Endothelial cell of umbilical vein (primary cell): ENCODE measurements around the gene INPP5A. TPM values are rescaled to one million over a fixed set of nuclear protein-coding genes. Genes with fewer than 3 reads are reported as not detected.

Experiments used
- BruUV-seq: library from RNA; stranded (reverse); fragments of 400-500 nt; replicated peaks from 2 replicates; lab custom pipeline; 2021; lab: Mats Ljungman, UMichigan
- CTCF ChIA-PET: fragments of 300-600, 350-600 bp; sonication (Branson Sonifier 250); formaldehyde crosslinking; loops from one replicate; lab custom pipeline; 2021; ENCODE audit warnings: antibody characterized with exemption, inconsistent platforms; lab: Charles Lee
- POLR2A ChIA-PET: fragments of 300-600, 350-600 bp; sonication (Branson Sonifier 250); formaldehyde crosslinking; loops from one replicate; lab custom pipeline; 2021; ENCODE audit warnings: antibody characterized with exemption, inconsistent platforms; lab: Charles Lee
- DNase-seq: peaks from one replicate; pipeline ENCODE4 v3.0.0-alpha.2; 2011; ENCODE audit warnings: low read depth, low spot score
- FAIRE-seq: peaks from 2 replicates; lab custom pipeline; 2011; peaks lifted over from hg19 to GRCh38; lab: Jason Lieb, UNC
- H2AFZ ChIP-seq: 2 replicates; pipeline ENCODE4 v1.6.0; 2012; ENCODE audit warnings: low read depth, low read length, control low read depth, inconsistent platforms
- H3K27ac ChIP-seq: 2 replicates; pipeline ENCODE4 v1.5.1; 2011; ENCODE audit warnings: low read depth, mild to moderate bottlenecking, control low read depth, low read length, moderate library complexity; ENCODE audit not compliant: insufficient read depth
- H3K27me3 ChIP-seq, 2 experiments: 2 replicates each; pipeline versions ENCODE4 v1.6.0 to v1.6.1; 2011; ENCODE audit warnings: low read length in 2 of 2, mixed read lengths in 1 of 2; ENCODE audit not compliant: control insufficient read depth in 2 of 2, insufficient read depth in 2 of 2
- H3K36me3 ChIP-seq, 2 experiments: 2 replicates in 1 of 2; 3 replicates in 1 of 2; pipeline ENCODE4 v1.5.1; 2011; ENCODE audit warnings: low read length in 2 of 2, mild to moderate bottlenecking in 1 of 2, moderate library complexity in 1 of 2; ENCODE audit not compliant: control insufficient read depth in 2 of 2, insufficient read depth in 2 of 2; ENCODE audit errors: extremely low read depth in 1 of 2
- H3K4me1 ChIP-seq: 3 replicates; pipeline ENCODE4 v1.5.1; 2011; ENCODE audit warnings: mild to moderate bottlenecking, low read length; ENCODE audit not compliant: control insufficient read depth, insufficient read depth; ENCODE audit errors: extremely low read depth
- H3K4me2 ChIP-seq: 2 replicates; pipeline ENCODE4 v1.6.1; 2011; ENCODE audit warnings: low read length, control low read depth, mixed read lengths; ENCODE audit not compliant: insufficient read depth
- H3K4me3 ChIP-seq, 3 experiments: fragments of 200-600 bp in 1 of 3; sonication (generic), shearing (Covaris generic) in 1 of 3; replicated peaks in 1 of 3; 2 replicates each; pipeline ENCODE4 v1.5.1; 2011 to 2016; ENCODE audit warnings: control low read depth in 3 of 3, low read length in 3 of 3, mild to moderate bottlenecking in 2 of 3, inconsistent platforms in 1 of 3, low read depth in 1 of 3, moderate library complexity in 1 of 3; ENCODE audit not compliant: insufficient read depth in 1 of 3
- H3K79me2 ChIP-seq: 2 replicates; pipeline ENCODE4 v1.6.0; 2012; ENCODE audit warnings: low read length, inconsistent platforms; ENCODE audit not compliant: control insufficient read depth, insufficient read depth
- H3K9ac ChIP-seq: replicated peaks from 2 replicates; pipeline ENCODE3; 2011; ENCODE audit warnings: low read length, control low read depth; ENCODE audit not compliant: insufficient read depth; ENCODE audit errors: extremely low read depth
- H3K9me1 ChIP-seq: replicated peaks from 3 replicates; pipeline ENCODE4 v1.6.0; 2011; ENCODE audit warnings: mild to moderate bottlenecking, low read length; ENCODE audit not compliant: control insufficient read depth, insufficient read depth; ENCODE audit errors: extremely low read depth
- H3K9me3 ChIP-seq: replicated peaks from 2 replicates; pipeline ENCODE4 v1.5.1; 2012; ENCODE audit warnings: low read length, inconsistent platforms; ENCODE audit not compliant: control insufficient read depth, insufficient read depth
- H4K20me1 ChIP-seq: replicated peaks from 2 replicates; pipeline ENCODE3; 2011; ENCODE audit warnings: mild to moderate bottlenecking, low read length; ENCODE audit not compliant: control insufficient read depth, insufficient read depth; ENCODE audit errors: extremely low read depth
- CTCF ChIP-seq, 2 donors: IDR thresholded peaks; 1 replicate in 1 of 2; 2 replicates in 1 of 2; pipeline ENCODE4 v1.5.1; 2011; ENCODE audit warnings: low read length in 2 of 2, mild to moderate bottlenecking in 2 of 2, moderate library complexity in 2 of 2, control low read depth in 1 of 2, inconsistent platforms in 1 of 2, low read depth in 1 of 2; ENCODE audit not compliant: insufficient read depth in 1 of 2; ENCODE audit errors: extremely low read depth in 1 of 2
- EZH2 ChIP-seq: IDR thresholded peaks from 2 replicates; pipeline ENCODE4 v1.6.1; 2012; ENCODE audit warnings: borderline replicate concordance, low read depth, mild to moderate bottlenecking, moderate library complexity, low read length, inconsistent platforms; ENCODE audit not compliant: severe bottlenecking
- FOS ChIP-seq: IDR thresholded peaks from 2 replicates; pipeline ENCODE4 v1.6.1; 2011; ENCODE audit warnings: mild to moderate bottlenecking, low read length, moderate library complexity, borderline replicate concordance; ENCODE audit not compliant: insufficient read depth
- GATA2 ChIP-seq: IDR thresholded peaks from 2 replicates; pipeline ENCODE4 v1.7.0; 2011; ENCODE audit warnings: low read depth, mild to moderate bottlenecking, moderate library complexity, mixed read lengths, low read length; ENCODE audit not compliant: insufficient read length, insufficient read depth
- MYC ChIP-seq: IDR thresholded peaks from one replicate; pipeline ENCODE4 v1.6.1; 2011; ENCODE audit warnings: mild to moderate bottlenecking, low read depth, low read length
- POLR2A ChIP-seq: IDR thresholded peaks from 2 replicates; pipeline ENCODE4 v1.6.1; 2012; ENCODE audit warnings: low read depth, mild to moderate bottlenecking, control low read depth, low read length
- POLR2AphosphoS5 ChIP-seq: IDR thresholded peaks from 2 replicates; pipeline ENCODE4 v1.6.1; 2012; ENCODE audit warnings: low read depth, mild to moderate bottlenecking, control low read depth, low read length, moderate library complexity; ENCODE audit not compliant: insufficient read depth
- dilution Hi-C: fragments of 300-500 bp; cut with MboI; formaldehyde crosslinking; loops from one replicate; pipeline ENCODE4 v1.15.0; 2019; ENCODE audit warnings: low sequenced_read_pairs; ENCODE audit not compliant: extremely low pct_ligation_motif_present
- intact Hi-C: fragments of 100-400 bp; cut with micrococcal nuclease; formaldehyde crosslinking; loops from one replicate; pipeline ENCODE4 v1.10.0; 2022
- polyA plus RNA-seq, 4 experiments: library from polyadenylated mRNA; depleted of rRNA in 3 of 4; stranded (reverse) in 3 of 4; unstranded in 1 of 4; fragments of >200 nt; gene quantifications; 2 replicates each; pipeline versions ENCODE4 v1.2.1 to v1.2.3, GENCODE V29; 2011 to 2012; ENCODE audit warnings: missing spikeins in 1 of 4
- total RNA-seq: library from RNA; stranded (reverse); gene quantifications from 2 replicates; pipeline ENCODE4 v1.2.3, GENCODE V29; 2021
- TF ChIP-seq, protein P1 (sequence below): IDR thresholded peaks from 2 replicates; pipeline ENCODE4 v1.6.1; 2011; ENCODE audit not compliant: insufficient read depth, insufficient read length

Gene INPP5A
- total and polyA plus RNA-seq, 2 donors (not counting 3 experiments of a cell fraction or from before 2014, with no cell fraction given): 22.9 to 33.2 TPM

GRCh38 chr10:132545659-132546367, 8.2 kb downstream of the INPP5A start:
- Histone ChIP-seq H4K20me1 (no peaks in the 10 kb centered on the region), H3K9ac (no peak overlapping the region), H3K9me3 (no peaks in the 10 kb centered on the region), H3K27me3 (no peaks in the 10 kb centered on the region), H2AFZ (no peak overlapping the region), H3K4me3 (no peak overlapping the region), H3K4me2 (no peak overlapping the region), H3K36me3 (no peaks in the 10 kb centered on the region), H3K4me1 (no peaks in the 10 kb centered on the region), H3K79me2 (peaks cover 19% of the 10 kb centered on the region), H3K9me1 (no peaks in the 10 kb centered on the region), H3K27ac (no peak overlapping the region)
- BruUV-seq: no TSS peak
- dilution Hi-C loops (no loop called here), intact Hi-C loops (no loop called here)
- POLR2A ChIA-PET: no interaction called here
- TF ChIP-seq CTCF (IDR thresholded peaks at IDR 0.05; ENCODE audit: extremely low read depth in 1 of 2, insufficient read depth in 1 of 2, low read depth in 1 of 2, low read length in 2 of 2) (no peak), POLR2AphosphoS5 (no peak), EZH2 (no peak), FOS (no peak), POLR2A (no peak), GATA2 (no peak), MYC (no peak)
- TF ChIP-seq, protein P1, sequence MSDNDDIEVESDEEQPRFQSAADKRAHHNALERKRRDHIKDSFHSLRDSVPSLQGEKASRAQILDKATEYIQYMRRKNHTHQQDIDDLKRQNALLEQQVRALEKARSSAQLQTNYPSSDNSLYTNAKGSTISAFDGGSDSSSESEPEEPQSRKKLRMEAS: no peak
- DNase-seq: no peak
- CTCF ChIA-PET: no interaction called here
- no peak for FAIRE-seq
